GM19372 (cell line): ENCODE data around the gene SPEF1.

Experiments used
- ATAC-seq: cut with Tn5 transposase; IDR thresholded peaks from one replicate; pipeline ENCODE4 v1.9.1; 2021; ENCODE audit warnings: mild to moderate bottlenecking, low read depth, moderate library complexity; ENCODE audit not compliant: unreplicated experiment

The SPEF1 gene

DNA sequence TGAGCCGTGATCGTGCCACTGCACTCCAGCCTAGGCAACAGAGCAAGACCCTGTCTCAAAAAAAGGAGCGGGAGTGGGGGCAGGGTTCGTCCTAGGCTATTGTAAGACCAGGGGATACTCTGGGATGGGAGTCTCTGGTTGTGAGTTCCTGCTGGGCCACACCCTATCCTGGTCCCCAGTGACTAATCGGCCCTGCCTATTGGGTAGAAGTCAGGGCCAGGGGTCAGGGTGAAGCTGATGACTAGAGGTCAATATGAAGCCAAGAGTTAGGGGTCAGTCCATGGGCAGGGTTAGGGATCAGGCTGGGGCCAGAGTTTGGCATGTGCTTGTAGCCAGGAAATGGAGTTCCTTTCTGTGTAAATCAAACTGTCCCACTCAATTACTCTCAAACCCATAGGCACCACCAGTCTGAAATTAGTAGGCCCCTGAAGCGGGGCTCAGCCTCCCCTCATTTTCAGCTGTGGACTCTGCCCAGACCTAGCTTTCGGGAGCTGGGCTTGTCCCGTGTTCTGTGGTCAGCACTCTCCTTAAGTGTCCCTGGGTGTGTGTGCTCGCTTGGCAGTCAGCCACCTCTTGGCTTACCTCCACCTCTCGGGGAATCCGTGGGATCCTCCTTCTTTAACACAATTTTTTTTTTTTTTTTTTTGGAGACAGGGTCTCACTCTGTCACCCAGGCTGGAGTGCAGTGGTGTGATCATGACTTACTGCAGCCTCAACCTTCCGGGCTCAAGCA, 47.0 kb downstream of the SPEF1 start:
- no peak for ATAC-seq

DNA sequence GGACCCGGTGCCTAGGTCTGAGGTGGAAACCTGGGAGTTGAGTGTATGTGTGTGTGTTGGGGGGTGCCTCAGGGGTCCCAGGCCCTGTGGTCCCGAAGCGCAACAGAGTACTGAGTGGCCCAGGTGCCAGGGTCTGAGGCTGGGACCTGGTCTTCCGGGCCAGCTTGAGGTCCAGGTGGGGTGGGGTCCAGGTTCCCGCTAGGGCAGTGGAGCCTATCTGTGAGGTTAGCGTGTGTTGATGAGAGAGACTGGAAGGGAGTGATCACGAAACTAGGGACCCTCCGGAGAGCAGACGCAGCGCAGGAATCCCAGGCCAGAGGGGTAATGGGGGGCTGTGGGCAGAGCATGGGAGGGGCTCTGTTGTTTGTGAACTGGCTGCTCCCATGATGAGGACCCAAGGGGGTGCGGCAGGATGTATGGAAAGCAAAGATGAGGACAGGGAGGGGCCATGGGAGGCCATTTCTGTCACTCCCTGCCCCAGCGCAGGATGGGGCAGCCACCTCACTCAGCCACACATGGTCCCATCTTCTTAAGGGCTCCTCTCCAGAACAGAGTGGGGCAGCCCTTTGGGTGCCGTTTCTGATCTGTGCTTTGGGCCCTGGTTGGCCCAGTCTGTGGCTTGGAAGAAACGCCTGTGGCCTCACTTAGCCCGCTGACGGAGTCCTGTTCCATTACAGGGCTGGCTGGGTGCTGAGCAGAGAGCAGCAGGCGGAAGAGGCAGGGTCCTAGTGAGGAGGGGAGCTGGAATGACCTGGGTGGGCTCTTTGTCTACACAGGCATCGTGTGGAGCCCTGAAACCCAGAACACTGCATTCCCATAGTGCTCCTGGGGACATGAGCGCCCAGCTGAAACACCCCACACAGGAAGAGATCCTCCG, 47.9 kb downstream of the SPEF1 start:
- no peak for ATAC-seq

DNA sequence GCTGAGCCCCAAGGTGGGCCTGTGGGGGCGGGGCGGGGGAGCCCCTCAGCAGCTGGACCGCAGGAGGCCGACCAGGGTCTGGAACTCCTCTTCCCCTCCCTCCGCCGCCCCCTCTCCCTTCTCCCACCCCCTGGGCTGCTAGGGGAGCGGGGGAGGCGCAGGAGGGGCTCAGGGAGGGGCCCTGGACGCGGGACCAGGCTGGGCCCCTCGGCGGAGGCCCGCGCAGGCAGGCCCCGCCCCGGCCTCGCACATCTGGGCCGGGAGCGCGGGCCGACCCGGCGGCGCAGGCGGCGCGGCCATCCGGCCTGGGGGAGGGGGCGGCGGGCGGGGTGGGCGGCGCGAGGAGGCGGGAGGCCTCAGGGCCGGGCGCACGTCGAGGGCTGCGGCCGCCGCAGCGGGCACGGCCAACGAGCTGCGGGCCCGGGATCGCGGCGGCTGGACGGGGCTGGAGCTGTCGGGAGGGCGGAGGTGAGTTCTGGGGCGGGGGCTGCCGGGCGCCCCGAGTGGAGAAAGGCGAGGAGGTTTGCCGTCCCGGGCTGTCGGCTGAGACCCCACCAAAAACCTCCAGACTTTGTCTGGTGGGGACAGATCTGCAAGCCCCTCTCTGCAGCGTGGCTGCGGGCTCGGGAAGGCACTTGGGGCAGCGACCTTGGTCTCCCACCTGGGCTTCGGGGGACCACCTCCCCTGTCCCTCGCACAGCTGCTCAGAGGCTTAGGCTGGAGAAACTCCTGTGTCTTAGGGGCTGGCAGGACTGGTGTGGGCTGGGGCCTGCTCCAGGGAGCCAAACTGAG, 48.7 kb downstream of the SPEF1 start, which contains the start of gene HSPA12B:
Gene HSPA12B, plus strand, starts transcription at position 359 of the 792 bp plus-strand sequence. CDS start 5,990 bp downstream, outside the sequence.
- ATAC-seq: no peak

DNA sequence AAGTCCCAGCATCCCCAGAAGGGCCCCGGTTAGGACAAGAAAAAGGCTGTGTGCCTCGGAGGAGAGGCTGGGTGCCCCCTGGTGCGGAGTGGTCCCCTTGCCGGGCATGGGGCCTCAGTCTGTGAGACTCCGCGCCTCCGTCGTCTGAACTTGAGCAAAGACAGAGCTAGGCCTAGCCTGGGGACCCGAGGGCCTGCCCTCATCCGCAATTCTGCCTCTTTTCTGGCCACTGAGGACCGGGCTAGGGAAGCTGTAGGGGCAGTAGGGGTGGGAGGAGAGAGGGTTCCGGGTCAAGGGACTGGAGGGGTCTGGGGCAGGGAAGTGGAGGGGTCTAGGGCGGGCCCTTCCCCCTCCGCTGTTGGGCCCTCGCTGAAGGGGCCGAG, 49.3 kb downstream of the SPEF1 start:
- no peak for ATAC-seq

DNA sequence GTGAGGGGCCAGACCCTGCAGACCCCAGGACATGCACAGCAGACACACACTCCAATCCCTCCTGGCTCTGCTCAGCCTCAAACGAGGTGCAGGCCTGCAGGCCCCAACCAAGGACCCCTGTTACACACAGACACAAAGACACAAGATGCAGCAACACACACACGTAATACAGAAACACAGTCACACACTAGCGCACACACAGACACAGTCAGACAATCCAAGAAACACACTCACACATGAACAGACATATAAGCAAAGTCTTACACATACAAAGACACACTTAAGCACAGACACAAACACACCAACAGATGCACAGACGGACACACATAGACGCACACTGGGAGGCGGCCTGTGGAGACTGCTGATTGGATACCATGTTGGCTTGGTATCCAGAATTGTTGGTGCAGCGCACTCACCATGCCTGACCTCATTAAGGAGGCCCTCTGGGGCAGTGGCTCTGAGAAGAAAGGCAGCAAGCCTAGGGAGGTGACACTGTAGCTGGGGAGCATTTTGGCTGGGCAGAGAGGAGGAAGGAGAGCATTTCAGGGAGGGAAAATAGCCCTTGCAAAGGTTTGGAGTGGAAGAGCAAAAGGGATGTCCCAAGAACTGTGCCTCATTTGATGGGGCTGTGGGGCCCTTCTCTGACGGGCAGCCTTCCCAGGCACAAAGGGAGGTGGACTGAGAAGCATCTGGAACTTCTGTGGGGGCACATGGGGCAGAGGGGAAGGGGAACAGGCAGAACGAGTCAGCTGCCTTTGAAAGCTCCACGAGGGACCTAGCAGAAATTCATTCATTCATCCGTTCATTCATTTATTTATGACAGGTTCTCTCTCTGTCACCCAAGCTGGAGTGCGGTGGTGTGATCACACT, 50.2 kb downstream of the SPEF1 start:
- no peak for ATAC-seq

DNA sequence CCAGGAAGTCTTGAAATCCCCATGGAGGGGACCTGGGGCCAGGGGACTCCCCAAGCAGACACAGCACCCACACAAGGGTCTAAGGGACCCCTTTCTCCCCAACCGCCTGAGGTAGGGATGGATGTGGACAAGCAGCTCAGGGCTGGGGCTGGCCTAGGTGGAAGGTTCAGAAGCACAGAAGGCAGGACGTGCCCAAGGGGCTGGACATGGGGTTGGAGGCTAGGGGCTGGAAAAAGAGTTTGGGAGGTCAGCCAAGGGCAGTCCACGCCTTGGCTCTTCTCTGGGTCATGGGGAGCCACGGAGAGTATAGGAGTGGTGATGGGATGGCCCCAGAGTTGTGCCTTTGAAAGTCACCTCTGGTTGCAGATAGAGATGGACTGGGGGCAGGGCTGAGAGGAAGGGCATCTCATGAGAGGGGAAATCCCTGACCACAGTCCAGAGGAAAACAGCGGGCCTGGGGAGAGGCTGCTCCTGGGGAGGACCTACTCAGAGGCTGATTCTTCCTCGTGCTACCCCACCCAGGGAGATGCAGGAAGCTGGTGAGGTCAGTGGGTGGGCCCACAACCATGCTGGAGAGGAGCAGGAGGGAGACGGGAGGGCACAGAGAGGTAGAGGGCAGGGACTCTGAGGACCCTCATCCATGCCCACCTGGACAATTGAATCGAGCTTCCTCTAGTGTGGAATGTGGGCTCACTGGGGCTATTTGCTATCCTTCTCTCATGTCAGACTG, 51.3 kb downstream of the SPEF1 start:
- ATAC-seq: no peak

DNA sequence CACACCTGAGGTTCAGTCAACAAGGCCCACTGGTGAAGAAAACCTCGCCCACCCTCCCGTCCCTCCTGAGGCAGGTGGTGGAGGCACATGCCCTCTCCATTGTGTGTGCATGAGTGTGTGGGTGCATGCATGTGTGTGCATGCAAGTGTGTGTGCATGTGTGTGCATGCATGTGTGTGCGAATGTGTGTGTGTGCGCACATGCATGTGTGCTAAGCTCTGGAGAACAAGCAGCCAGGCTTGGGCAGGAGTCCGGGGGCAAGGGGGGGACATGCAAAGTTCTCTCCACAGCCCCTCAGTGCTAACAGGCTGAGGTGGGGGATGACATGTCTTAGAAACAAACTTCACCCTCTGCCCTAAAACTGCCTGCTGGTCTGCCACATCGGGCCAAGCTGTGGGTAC, 51.9 kb downstream of the SPEF1 start:
- ATAC-seq: no peak

DNA sequence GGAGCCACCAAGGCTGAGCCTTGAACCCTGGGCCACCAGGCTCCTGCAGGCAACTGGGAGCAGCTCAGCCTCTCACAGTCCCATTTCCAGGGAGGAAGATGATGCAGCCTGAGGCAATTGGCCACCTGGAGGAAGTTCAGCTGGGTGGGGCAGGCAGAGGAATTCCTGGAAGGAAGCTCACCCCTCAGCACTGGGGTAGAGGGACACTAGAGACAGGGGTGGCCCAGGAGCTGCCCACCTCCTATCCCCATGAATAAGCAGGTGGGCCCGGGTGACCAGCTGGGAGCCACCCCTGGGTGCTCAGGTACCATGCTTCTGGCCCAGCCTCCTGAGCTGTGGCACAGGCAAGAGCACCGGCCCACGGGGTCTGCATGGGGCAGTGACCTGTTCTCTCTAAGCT, 52.4 kb downstream of the SPEF1 start:
- no peak for ATAC-seq

DNA sequence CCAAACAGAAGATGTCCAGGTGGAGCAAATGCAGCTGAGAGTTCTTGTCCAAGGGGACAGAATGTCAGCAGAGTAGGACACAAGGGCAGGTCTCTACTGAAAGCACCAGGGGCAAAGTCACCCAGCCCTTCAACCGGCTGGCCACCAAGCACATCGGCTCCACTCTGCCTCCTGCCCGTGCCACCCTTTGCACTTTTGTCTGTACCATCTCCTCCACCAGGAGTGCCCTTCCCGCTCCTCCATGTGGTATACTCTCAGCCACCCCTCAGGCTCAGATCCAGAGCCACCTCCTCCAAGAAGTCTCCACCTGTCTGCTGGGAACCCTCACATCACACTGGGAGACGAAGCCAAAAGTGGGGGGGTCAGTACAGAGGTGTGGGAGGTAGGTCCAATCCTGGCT, 52.9 kb downstream of the SPEF1 start:
- ATAC-seq: no peak
